Measurements from ENCODE around the gene PRODH2.

PRODH2 gene

GRCh38 chr19:35780717-35781116 lies 31.9 kb downstream of the PRODH2 start:
- TF ChIP-seq, protein P1, sequence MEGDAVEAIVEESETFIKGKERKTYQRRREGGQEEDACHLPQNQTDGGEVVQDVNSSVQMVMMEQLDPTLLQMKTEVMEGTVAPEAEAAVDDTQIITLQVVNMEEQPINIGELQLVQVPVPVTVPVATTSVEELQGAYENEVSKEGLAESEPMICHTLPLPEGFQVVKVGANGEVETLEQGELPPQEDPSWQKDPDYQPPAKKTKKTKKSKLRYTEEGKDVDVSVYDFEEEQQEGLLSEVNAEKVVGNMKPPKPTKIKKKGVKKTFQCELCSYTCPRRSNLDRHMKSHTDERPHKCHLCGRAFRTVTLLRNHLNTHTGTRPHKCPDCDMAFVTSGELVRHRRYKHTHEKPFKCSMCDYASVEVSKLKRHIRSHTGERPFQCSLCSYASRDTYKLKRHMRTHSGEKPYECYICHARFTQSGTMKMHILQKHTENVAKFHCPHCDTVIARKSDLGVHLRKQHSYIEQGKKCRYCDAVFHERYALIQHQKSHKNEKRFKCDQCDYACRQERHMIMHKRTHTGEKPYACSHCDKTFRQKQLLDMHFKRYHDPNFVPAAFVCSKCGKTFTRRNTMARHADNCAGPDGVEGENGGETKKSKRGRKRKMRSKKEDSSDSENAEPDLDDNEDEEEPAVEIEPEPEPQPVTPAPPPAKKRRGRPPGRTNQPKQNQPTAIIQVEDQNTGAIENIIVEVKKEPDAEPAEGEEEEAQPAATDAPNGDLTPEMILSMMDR (IDR thresholded peaks at IDR 0.05; ENCODE audit: low read depth, low read length), result no peak
- no peak for DNase-seq
- Histone ChIP-seq H3K4me3 (ENCODE audit: low read depth, low read length) (no peak overlapping the region), H3K27me3 (no peaks in the 10 kb centered on the region), H3K36me3 (peaks cover 5% of the 10 kb centered on the region; the same call in 1 of the 2 replicates), H3K4me1 (peaks cover 6% of the 10 kb centered on the region), H3K9me3 (no peaks in the 10 kb centered on the region)

- DNase-seq, result no peak
- H3K4me3 ChIP-seq (ENCODE audit: low read depth, low read length), result no peak overlapping the region
- H3K27me3 ChIP-seq, result no peaks in the 10 kb centered on the region
- H3K4me1 ChIP-seq, result peaks cover 6% of the 10 kb centered on the region
- TF ChIP-seq, protein P1 (IDR thresholded peaks at IDR 0.05; ENCODE audit: low read depth, low read length), result no peak
- H3K9me3 ChIP-seq, result no peaks in the 10 kb centered on the region
- H3K36me3 ChIP-seq, result peaks cover 5% of the 10 kb centered on the region; the same call in 1 of the 2 replicates
Observed at GRCh38 chr19:35780058-35780457, 32.6 kb downstream of the PRODH2 start.

DNA sequence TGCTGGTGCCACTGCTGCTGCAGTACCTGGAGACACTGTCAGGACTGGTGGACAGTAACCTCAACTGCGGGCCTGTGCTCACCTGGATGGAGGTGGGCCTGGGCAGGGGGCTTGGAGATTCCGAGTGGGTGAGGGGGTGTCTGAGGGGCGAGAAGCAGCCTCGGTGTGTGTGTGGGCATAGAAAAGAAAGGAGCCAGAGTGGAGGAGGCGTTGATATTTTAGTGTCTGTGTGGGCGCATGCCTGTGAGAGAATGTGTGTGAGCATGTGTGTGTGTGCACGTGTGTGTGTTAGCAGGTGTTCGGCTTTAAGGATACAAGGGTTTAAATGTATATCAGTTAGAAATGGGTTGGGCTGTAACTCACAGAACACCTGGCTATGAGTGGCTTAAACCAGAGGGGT lies 33.6 kb downstream of the PRODH2 start:
- H3K36me3 ChIP-seq, result peaks cover 5% of the 10 kb centered on the region; the same call in 1 of the 2 replicates
- H3K4me3 ChIP-seq (ENCODE audit: low read depth, low read length), result no peak overlapping the region
- no peak for DNase-seq
- peaks cover 6% of the 10 kb centered on the region for H3K4me1 ChIP-seq
- H3K27me3 ChIP-seq, result no peaks in the 10 kb centered on the region
- H3K9me3 ChIP-seq, result no peaks in the 10 kb centered on the region
- TF ChIP-seq, protein P1 (IDR thresholded peaks at IDR 0.05; ENCODE audit: low read depth, low read length), result no peak

GRCh38 chr19:35777961-35778360 lies 34.7 kb downstream of the PRODH2 start:
- Histone ChIP-seq H3K9me3 (no peaks in the 10 kb centered on the region), H3K36me3 (peaks cover 5% of the 10 kb centered on the region; the same call in 1 of the 2 replicates), H3K4me3 (ENCODE audit: low read depth, low read length) (no peak overlapping the region), H3K27me3 (no peaks in the 10 kb centered on the region), H3K4me1 (peaks cover 6% of the 10 kb centered on the region)
- no peak for DNase-seq
- TF ChIP-seq, protein P1 (IDR thresholded peaks at IDR 0.05; ENCODE audit: low read depth, low read length), result no peak

- DNase-seq, result no peak
- H3K9me3 ChIP-seq, result no peaks in the 10 kb centered on the region
- TF ChIP-seq, protein P1 (IDR thresholded peaks at IDR 0.05; ENCODE audit: low read depth, low read length), result no peak
- no peaks in the 10 kb centered on the region for H3K27me3 ChIP-seq
- H3K36me3 ChIP-seq, result peaks cover 2% of the 10 kb centered on the region; the same call in 1 of the 2 replicates
- no peak overlapping the region for H3K4me3 ChIP-seq (ENCODE audit: low read depth, low read length)
- H3K4me1 ChIP-seq, result peaks cover 6% of the 10 kb centered on the region
Observed at GRCh38 chr19:35777086-35777841, 35.4 kb downstream of the PRODH2 start.

DNA sequence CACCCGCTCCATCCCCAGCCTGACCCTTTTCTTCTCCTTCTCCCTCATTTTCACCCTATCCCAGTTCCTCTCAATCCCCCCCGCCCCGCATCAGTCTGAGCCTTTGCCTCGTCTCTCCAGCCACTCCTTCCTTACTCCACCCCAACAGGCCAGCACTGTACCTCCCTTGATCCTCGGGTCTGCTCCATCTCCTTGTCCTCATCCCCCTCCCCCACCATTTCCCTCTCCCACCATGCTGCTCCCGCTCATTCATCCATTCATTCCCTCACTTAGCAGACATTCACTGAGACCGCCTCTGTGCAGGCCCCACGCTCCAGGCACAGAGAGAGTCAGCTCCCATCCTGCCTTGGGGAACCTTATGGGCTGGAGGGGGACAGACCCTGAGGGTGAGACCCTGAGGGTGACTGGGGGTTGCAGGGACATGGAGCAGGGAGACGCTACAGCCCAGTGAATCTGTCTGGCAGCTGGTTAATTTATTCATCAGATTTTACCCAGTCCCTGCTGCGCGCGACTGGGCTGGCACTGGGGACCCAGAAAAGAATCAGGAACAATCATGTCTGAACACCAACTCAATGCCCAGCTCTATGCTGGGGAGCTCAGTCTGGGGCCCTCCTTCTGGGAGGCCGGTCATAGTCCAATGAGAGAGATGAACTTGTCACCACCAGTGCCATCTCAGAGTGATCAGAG lies 36.4 kb downstream of the PRODH2 start:
- Histone ChIP-seq H3K4me3 (ENCODE audit: low read depth, low read length) (peak overlapping the region; percentile 68), H3K4me1 (peaks cover 6% of the 10 kb centered on the region), H3K36me3 (no peaks in the 10 kb centered on the region), H3K27me3 (no peaks in the 10 kb centered on the region), H3K9me3 (no peaks in the 10 kb centered on the region)
- TF ChIP-seq, protein P1 (IDR thresholded peaks at IDR 0.05; ENCODE audit: low read depth, low read length), result no peak
- DNase-seq, result peak; percentile 39
